ENCODE data around the gene SPO11. TPM values are rescaled to one million over a fixed set of nuclear protein-coding genes. Genes with fewer than 3 reads are reported as not detected.
A peak's percentile ranks its signal among the peaks of the same experiment; 100 is the strongest.

The SPO11 gene
- total and polyA plus RNA-seq, 2 of the 4 experiments (the other 2 are of a cell fraction): not detected

DNA sequence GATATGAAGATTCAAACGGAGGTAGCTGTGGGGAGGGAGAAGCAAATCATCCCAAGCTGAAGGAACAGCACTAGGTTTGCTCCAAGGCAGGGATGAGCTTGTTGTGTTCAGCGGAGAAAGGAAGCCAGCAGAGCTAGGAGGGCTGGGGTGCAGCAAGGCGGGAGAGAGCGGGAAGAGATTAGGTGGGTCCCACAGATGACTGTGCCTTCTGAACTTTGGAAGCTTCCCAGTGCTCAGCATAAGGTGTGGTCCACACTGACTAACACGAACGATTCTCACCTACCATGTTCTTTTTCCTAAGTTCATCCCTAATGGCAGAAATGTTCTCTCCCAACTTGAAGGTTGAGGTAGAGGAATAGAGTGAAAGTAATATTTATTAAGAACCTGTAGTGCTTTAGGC lies 22.7 kb downstream of the SPO11 start:
- DNase-seq: no peak

More for the DNA sequence above, 22.7 kb downstream of the SPO11 start:
- Histone ChIP-seq H2AK9ac (replicated peaks; ENCODE audit: low read depth, low read length, poor library complexity) (no peak overlapping the region), H2AK5ac (ENCODE audit: low read depth, low read length) (no peak overlapping the region), H4K20me1 (ENCODE audit: insufficient read depth, low read length) (peaks cover 14% of the 10 kb centered on the region), H3K23ac (ENCODE audit: low read depth, low read length) (peak overlapping the region; percentile 48; the same call in 1 of the 2 replicates), H4K5ac (ENCODE audit: low read depth, low read length) (no peak overlapping the region), H3K9me3 (ENCODE audit: control insufficient read depth, insufficient read depth, low read length) (no peaks in the 10 kb centered on the region), H3K4me1 (ENCODE audit: control insufficient read depth, insufficient read depth, low read length) (peaks cover 3% of the 10 kb centered on the region; the same call in 1 of the 2 replicates), H3K36me3 (ENCODE audit: control insufficient read depth, insufficient read depth, low read length) (peaks cover 24% of the 10 kb centered on the region), H3K27ac (ENCODE audit: insufficient read depth, low read length) (no peak overlapping the region), H4K91ac (ENCODE audit: insufficient read depth, low read depth, low read length) (no peak overlapping the region), H2BK120ac (ENCODE audit: low read depth, low read length) (no peak overlapping the region), H2AFZ (replicated peaks; ENCODE audit: low read length, poor library complexity) (no peak overlapping the region), H3K79me1 (ENCODE audit: low read depth in 1 of 2, low read length in 2 of 2) (peaks cover 20 to 31% of the 10 kb centered on the region in 2 experiments), H3K4me3 (ENCODE audit: insufficient read depth, low read depth, low read length) (no peak overlapping the region), H4K8ac (ENCODE audit: low read depth in 2 of 2, low read length in 2 of 2) (no peak overlapping the region), H2BK20ac (ENCODE audit: low read depth, low read length) (no peak overlapping the region), H3K9me1 (ENCODE audit: insufficient read depth, low read length) (0 out of 2 replicates have a peak, but pooled peaks cover 3% of the 10 kb centered on the region), H2BK15ac (ENCODE audit: low read depth, low read length) (no peak overlapping the region), H3K18ac (ENCODE audit: low read depth, low read length) (no peak overlapping the region), H3K4me2 (ENCODE audit: low read depth, low read length) (peak overlapping the region; percentile 58; the same call in 1 of the 2 replicates), H2BK5ac (ENCODE audit: low read depth, low read length, poor library complexity, severe bottlenecking) (no peak overlapping the region), H3K4ac (ENCODE audit: low read depth, low read length) (no peak overlapping the region), H3K27me3 (ENCODE audit: control insufficient read depth, insufficient read depth, low read length) (no peaks in the 10 kb centered on the region), H3K14ac (replicated peaks; ENCODE audit: low read depth, low read length) (no peak overlapping the region), H3K9ac (ENCODE audit: low read depth, low read length) (peak overlapping the region; percentile 29; the same call in 1 of the 2 replicates), H3K56ac (ENCODE audit: extremely low read depth, insufficient read depth, low read length) (no peak overlapping the region)
- intact Hi-C loops (cut with micrococcal nuclease): no loop called here
- POLR2A ChIA-PET (ENCODE audit: unreplicated experiment): interaction anchor here (0.9 kb wide), 1 partner anchor 8 kb away, joined by 3 read pairs; no protein-coding TSS in a partner anchor
- no TSS peak for BruUV-seq (replicated peaks)
- no peak for ATAC-seq (ENCODE audit: low read depth)
- CTCF ChIA-PET: no interaction called here
- no CpG with 5 or more reads among the region's 6 CpGs for WGBS, 2 experiments (ENCODE audit: extremely low coverage in 2 of 2, insufficient read length in 1 of 2)
- dilution Hi-C loops (cut with HindIII; ENCODE audit: low sequenced_read_pairs, unreplicated experiment): no loop called here
- in situ Hi-C loops (cut with MboI; ENCODE audit: low sequenced_read_pairs): loop anchor here (25.0 kb wide), 1 partner anchor 965 kb away; the partner anchor contains the start of genes AURKA and CSTF1
- TF ChIP-seq MXI1 (IDR thresholded peaks at IDR 0.05; ENCODE audit: borderline replicate concordance, low read depth, low read length) (no peak), RAD21 (IDR thresholded peaks at IDR 0.05; ENCODE audit: low read length) (no peak), CHD1 (IDR thresholded peaks at IDR 0.05; ENCODE audit: low read depth, low read length) (no peak), BHLHE40 (IDR thresholded peaks at IDR 0.05; ENCODE audit: low read depth, low read length) (no peak), RFX5 (IDR thresholded peaks at IDR 0.05; ENCODE audit: low read depth, low read length) (no peak), RCOR1 (IDR thresholded peaks at IDR 0.05; ENCODE audit: insufficient replicate concordance, low read length) (no peak), NFE2L2 (IDR thresholded peaks at IDR 0.05; ENCODE audit: low read depth, low read length) (no peak), SMC3 (IDR thresholded peaks at IDR 0.05; ENCODE audit: low read depth, low read length) (no peak), MAZ (IDR thresholded peaks at IDR 0.05; ENCODE audit: borderline replicate concordance, low read depth, low read length) (no peak), FOS (IDR thresholded peaks at IDR 0.05; ENCODE audit: low read depth, low read length) (no peak), POLR2A (IDR thresholded peaks at IDR 0.05; ENCODE audit: low read depth, low read length) (no peak), MAFK (IDR thresholded peaks at IDR 0.05; ENCODE audit: low read depth, low read length) (no peak), CEBPB (IDR thresholded peaks at IDR 0.05; ENCODE audit: low read depth, low read length) (no peak)
- TF ChIP-seq, protein P1, sequence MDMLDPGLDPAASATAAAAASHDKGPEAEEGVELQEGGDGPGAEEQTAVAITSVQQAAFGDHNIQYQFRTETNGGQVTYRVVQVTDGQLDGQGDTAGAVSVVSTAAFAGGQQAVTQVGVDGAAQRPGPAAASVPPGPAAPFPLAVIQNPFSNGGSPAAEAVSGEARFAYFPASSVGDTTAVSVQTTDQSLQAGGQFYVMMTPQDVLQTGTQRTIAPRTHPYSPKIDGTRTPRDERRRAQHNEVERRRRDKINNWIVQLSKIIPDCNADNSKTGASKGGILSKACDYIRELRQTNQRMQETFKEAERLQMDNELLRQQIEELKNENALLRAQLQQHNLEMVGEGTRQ (IDR thresholded peaks at IDR 0.05; ENCODE audit: low read depth, low read length): no peak
- TF ChIP-seq, protein P2, sequence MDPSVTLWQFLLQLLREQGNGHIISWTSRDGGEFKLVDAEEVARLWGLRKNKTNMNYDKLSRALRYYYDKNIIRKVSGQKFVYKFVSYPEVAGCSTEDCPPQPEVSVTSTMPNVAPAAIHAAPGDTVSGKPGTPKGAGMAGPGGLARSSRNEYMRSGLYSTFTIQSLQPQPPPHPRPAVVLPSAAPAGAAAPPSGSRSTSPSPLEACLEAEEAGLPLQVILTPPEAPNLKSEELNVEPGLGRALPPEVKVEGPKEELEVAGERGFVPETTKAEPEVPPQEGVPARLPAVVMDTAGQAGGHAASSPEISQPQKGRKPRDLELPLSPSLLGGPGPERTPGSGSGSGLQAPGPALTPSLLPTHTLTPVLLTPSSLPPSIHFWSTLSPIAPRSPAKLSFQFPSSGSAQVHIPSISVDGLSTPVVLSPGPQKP (IDR thresholded peaks at IDR 0.05; ENCODE audit: borderline replicate concordance, low read depth, low read length): no peak
- TF ChIP-seq, protein P3, sequence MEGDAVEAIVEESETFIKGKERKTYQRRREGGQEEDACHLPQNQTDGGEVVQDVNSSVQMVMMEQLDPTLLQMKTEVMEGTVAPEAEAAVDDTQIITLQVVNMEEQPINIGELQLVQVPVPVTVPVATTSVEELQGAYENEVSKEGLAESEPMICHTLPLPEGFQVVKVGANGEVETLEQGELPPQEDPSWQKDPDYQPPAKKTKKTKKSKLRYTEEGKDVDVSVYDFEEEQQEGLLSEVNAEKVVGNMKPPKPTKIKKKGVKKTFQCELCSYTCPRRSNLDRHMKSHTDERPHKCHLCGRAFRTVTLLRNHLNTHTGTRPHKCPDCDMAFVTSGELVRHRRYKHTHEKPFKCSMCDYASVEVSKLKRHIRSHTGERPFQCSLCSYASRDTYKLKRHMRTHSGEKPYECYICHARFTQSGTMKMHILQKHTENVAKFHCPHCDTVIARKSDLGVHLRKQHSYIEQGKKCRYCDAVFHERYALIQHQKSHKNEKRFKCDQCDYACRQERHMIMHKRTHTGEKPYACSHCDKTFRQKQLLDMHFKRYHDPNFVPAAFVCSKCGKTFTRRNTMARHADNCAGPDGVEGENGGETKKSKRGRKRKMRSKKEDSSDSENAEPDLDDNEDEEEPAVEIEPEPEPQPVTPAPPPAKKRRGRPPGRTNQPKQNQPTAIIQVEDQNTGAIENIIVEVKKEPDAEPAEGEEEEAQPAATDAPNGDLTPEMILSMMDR (conservative IDR thresholded peaks at IDR 0.05; ENCODE audit: low read depth, low read length): no peak

Data from IMR-90 (cell line).